Calu3 (cell line): ENCODE results near the gene NSMCE4A. TPM values are rescaled to one million over a fixed set of nuclear protein-coding genes. Genes with fewer than 3 reads are reported as not detected.

Experiments used
- BruUV-seq: library from RNA; stranded (reverse); fragments of 400-500 nt; replicated peaks from 2 replicates; lab custom pipeline; 2021; lab: Mats Ljungman, UMichigan
- CTCF ChIA-PET: fragments of 300-600 bp; sonication (Branson Sonifier 250); formaldehyde crosslinking; loops from one replicate; lab custom pipeline; 2022; ENCODE audit warnings: antibody characterized with exemption; lab: Charles Lee
- DNase-seq: peaks from one replicate; pipeline ENCODE4 v3.0.0; 2022
- H3K27ac Mint-ChIP-seq: one replicate; pipeline ENCODE4 v1.8.0; 2022; ENCODE audit warnings: mixed read lengths; ENCODE audit not compliant: unreplicated experiment
- H3K27me3 Mint-ChIP-seq: one replicate; pipeline ENCODE4 v1.8.0; 2022; ENCODE audit warnings: mixed read lengths; ENCODE audit not compliant: unreplicated experiment
- H3K36me3 Mint-ChIP-seq: one replicate; pipeline ENCODE4 v1.8.0; 2022; ENCODE audit warnings: mild to moderate bottlenecking, moderate library complexity, mixed read lengths; ENCODE audit not compliant: insufficient read depth, unreplicated experiment
- H3K4me1 Mint-ChIP-seq: one replicate; pipeline ENCODE4 v1.8.0; 2022; ENCODE audit warnings: mild to moderate bottlenecking, low read depth, mixed read lengths; ENCODE audit not compliant: unreplicated experiment
- H3K4me3 Mint-ChIP-seq: one replicate; pipeline ENCODE4 v1.8.0; 2022; ENCODE audit warnings: mild to moderate bottlenecking, low read depth, moderate library complexity, mixed read lengths; ENCODE audit not compliant: unreplicated experiment
- H3K9me3 Mint-ChIP-seq: one replicate; pipeline ENCODE4 v1.8.0; 2022; ENCODE audit warnings: low read depth, mixed read lengths; ENCODE audit not compliant: unreplicated experiment
- intact Hi-C: fragments of 100-400 bp; cut with micrococcal nuclease; formaldehyde crosslinking; loops from one replicate; pipeline ENCODE4 v1.10.0; 2022; ENCODE audit not compliant: unreplicated experiment
- total RNA-seq: library from RNA; stranded (reverse); gene quantifications from 2 replicates; pipeline ENCODE4 v1.2.3, GENCODE V29; 2022
- TF ChIP-seq, protein P1 (sequence below): fragments of 200-600 bp; IDR thresholded peaks from one replicate; pipeline ENCODE4 v1.8.0; 2022; ENCODE audit warnings: antibody characterized with exemption; ENCODE audit not compliant: unreplicated experiment

Gene NSMCE4A
- total RNA-seq, 1 experiment from 2014 or later = 28.8 TPM

DNA sequence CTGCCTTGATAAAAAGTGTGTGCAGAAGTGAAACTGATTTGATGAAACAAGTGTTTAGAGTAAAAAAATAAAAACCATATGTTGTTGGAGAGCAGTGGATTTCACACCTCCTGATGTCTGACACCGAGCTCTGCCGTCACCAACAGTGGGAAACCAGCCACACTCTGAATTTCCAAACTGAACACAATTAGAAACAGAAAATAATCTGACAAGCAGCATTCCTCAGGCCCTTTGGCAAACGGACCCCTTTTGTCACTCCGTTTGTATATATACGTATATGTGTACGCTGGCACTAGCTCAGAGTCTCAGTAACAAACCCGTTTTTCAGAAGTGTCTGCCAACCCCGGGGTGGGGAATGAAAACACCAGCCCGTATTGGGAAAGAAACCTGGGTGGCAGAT lies 46.4 kb upstream of the NSMCE4A start:
- H3K4me3 Mint-ChIP-seq = no peak overlapping the region
- H3K27me3 Mint-ChIP-seq = no peaks in the 10 kb centered on the region
- DNase-seq = no peak
- no peaks in the 10 kb centered on the region for H3K36me3 Mint-ChIP-seq
- no peak overlapping the region for H3K27ac Mint-ChIP-seq
- intact Hi-C loops = no loop called here
- H3K9me3 Mint-ChIP-seq = no peaks in the 10 kb centered on the region
- CTCF ChIA-PET = no interaction called here
- BruUV-seq = no TSS peak
- TF ChIP-seq, protein P1, sequence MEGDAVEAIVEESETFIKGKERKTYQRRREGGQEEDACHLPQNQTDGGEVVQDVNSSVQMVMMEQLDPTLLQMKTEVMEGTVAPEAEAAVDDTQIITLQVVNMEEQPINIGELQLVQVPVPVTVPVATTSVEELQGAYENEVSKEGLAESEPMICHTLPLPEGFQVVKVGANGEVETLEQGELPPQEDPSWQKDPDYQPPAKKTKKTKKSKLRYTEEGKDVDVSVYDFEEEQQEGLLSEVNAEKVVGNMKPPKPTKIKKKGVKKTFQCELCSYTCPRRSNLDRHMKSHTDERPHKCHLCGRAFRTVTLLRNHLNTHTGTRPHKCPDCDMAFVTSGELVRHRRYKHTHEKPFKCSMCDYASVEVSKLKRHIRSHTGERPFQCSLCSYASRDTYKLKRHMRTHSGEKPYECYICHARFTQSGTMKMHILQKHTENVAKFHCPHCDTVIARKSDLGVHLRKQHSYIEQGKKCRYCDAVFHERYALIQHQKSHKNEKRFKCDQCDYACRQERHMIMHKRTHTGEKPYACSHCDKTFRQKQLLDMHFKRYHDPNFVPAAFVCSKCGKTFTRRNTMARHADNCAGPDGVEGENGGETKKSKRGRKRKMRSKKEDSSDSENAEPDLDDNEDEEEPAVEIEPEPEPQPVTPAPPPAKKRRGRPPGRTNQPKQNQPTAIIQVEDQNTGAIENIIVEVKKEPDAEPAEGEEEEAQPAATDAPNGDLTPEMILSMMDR = no peak
- no peaks in the 10 kb centered on the region for H3K4me1 Mint-ChIP-seq

- CTCF ChIA-PET = no interaction called here
- no peak overlapping the region for H3K4me3 Mint-ChIP-seq
Observed at GRCh38 chr10:122020226-122020625, 45.2 kb upstream of the NSMCE4A start.

DNA sequence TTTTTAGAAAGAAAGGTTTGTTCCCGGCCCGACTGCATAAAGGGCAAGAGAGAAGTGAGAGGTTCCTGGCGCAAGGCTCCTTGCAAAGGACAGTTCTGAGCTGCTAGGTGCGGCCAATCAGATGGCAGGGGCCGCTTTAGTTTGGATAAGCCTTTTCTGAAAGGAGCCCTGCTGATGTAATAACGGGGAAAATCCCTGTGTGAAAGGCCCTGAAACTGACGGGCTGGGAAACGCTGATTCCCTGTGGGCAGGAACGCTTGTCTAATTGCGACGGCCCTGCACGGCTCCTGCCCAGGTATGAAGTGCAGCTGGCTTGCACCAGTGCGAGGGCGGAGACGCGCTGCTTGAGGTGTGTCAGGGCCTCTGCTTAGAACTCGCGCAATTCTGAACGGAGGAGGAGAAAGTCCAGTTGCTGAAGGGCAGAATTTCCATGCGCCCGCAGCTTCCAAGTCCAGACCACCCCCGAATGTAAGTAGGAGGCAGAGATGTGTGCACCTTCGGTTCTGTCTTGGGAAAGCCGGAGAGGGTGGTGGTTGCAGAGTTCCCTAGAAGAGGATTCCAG lies 44.5 kb upstream of the NSMCE4A start:
- intact Hi-C loops = no loop called here
- H3K27ac Mint-ChIP-seq = peak overlapping the region; percentile 64
- TF ChIP-seq, protein P1 = no peak
- CTCF ChIA-PET = interaction anchor here (0.6 kb wide), 1 partner anchor 22 kb away, joined by 3 read pairs; no protein-coding TSS in a partner anchor
- peak overlapping the region; percentile 72 for H3K4me3 Mint-ChIP-seq
- H3K36me3 Mint-ChIP-seq = no peaks in the 10 kb centered on the region
- H3K27me3 Mint-ChIP-seq = no peaks in the 10 kb centered on the region
- no peaks in the 10 kb centered on the region for H3K4me1 Mint-ChIP-seq
- BruUV-seq = no TSS peak
- DNase-seq = peak; percentile 32
- no peaks in the 10 kb centered on the region for H3K9me3 Mint-ChIP-seq

More at GRCh38 chr10:122020226-122020625, 45.2 kb upstream of the NSMCE4A start:
- Mint-ChIP-seq H3K9me3 (no peaks in the 10 kb centered on the region), H3K27me3 (no peaks in the 10 kb centered on the region), H3K4me1 (no peaks in the 10 kb centered on the region), H3K27ac (no peak overlapping the region), H3K36me3 (no peaks in the 10 kb centered on the region)
- intact Hi-C loops = no loop called here
- TF ChIP-seq, protein P1 = no peak
- DNase-seq = no peak
- BruUV-seq = no TSS peak

DNA sequence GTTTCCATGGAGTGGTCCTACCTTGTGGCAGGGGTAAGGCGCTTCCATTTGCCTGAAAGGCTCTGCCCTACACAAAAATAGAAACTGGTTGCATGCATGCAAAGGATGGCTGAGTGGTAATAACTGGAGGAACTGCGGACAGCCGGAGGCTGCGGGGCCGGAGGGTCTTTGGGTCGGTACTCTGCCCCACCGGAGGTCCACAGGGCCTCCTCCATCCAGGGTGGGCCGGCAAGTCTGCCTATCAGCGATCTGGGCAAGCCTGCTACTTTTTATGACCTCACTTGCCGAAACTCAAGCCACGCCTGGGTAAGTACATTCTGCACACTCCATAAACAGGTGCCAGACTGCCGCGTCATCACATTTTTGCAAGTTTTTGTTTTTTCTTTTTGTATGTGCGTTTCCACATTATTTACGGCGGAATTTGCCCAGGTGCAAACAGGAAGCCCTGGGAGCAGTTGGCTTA lies 44.0 kb upstream of the NSMCE4A start:
- intact Hi-C loops = no loop called here
- Mint-ChIP-seq H3K27ac (peak overlapping the region; percentile 64), H3K36me3 (no peaks in the 10 kb centered on the region), H3K9me3 (no peaks in the 10 kb centered on the region), H3K4me3 (peak overlapping the region; percentile 72), H3K27me3 (no peaks in the 10 kb centered on the region), H3K4me1 (no peaks in the 10 kb centered on the region)
- CTCF ChIA-PET = no interaction called here
- peak; percentile 7 for DNase-seq
- no TSS peak for BruUV-seq
- TF ChIP-seq, protein P1 = no peak
